Neuronal stem cell (in vitro differentiated cells): ENCODE results near the gene DHX40. TPM values are rescaled to one million over a fixed set of nuclear protein-coding genes. Genes with fewer than 3 reads are reported as not detected.

Experiments used
- DNase-seq: peaks from one replicate; pipeline ENCODE4 v3.0.0-alpha.2; 2013; ENCODE audit warnings: low spot score
- H2AFZ ChIP-seq: one replicate; pipeline ENCODE4 v1.6.1; 2013; ENCODE audit warnings: mild to moderate bottlenecking, low read length, inconsistent platforms
- H2AK5ac ChIP-seq: 2 replicates; pipeline ENCODE4 v1.6.1; 2013; ENCODE audit warnings: low read depth, mild to moderate bottlenecking, inconsistent platforms, low read length, moderate library complexity, mixed read lengths
- H2BK120ac ChIP-seq: 2 replicates; pipeline ENCODE4 v1.6.1; 2013; ENCODE audit warnings: low read depth, mild to moderate bottlenecking, inconsistent platforms, low read length, moderate library complexity, mixed read lengths
- H2BK12ac ChIP-seq: one replicate; pipeline ENCODE4 v1.6.1; 2013; ENCODE audit warnings: low read length, inconsistent platforms
- H2BK15ac ChIP-seq: 2 replicates; pipeline ENCODE4 v1.6.1; 2013; ENCODE audit warnings: mild to moderate bottlenecking, low read length, inconsistent platforms, mixed read lengths
- H2BK5ac ChIP-seq: one replicate; pipeline ENCODE4 v1.6.1; 2013; ENCODE audit warnings: inconsistent platforms, mild to moderate bottlenecking, low read length, moderate library complexity
- H3K14ac ChIP-seq: one replicate; pipeline ENCODE4 v1.6.1; 2013; ENCODE audit warnings: low read length, inconsistent platforms
- H3K18ac ChIP-seq: 2 replicates; pipeline ENCODE4 v1.6.1; 2013; ENCODE audit warnings: low read length, inconsistent platforms
- H3K23ac ChIP-seq: 2 replicates; pipeline ENCODE4 v1.6.1; 2013; ENCODE audit warnings: low read depth, mild to moderate bottlenecking, mixed read lengths, low read length, inconsistent platforms; ENCODE audit not compliant: poor library complexity
- H3K27ac ChIP-seq: replicated peaks from 3 replicates; pipeline ENCODE4 v1.5.1; 2013; ENCODE audit warnings: low read length, inconsistent platforms
- H3K27me3 ChIP-seq, 3 experiments: 2 replicates each; pipeline ENCODE4 v1.6.1; 2013; ENCODE audit warnings: low read length in 3 of 3, mild to moderate bottlenecking in 2 of 3, inconsistent platforms in 1 of 3, low read depth in 1 of 3, mixed read lengths in 1 of 3, moderate library complexity in 1 of 3; ENCODE audit not compliant: control insufficient read depth in 3 of 3, insufficient read depth in 3 of 3
- H3K36me3 ChIP-seq, 2 donors: replicated peaks in 1 of 2; 2 replicates each; pipeline ENCODE4 v1.6.1; 2013; ENCODE audit warnings: low read length in 2 of 2; ENCODE audit not compliant: control insufficient read depth in 2 of 2, insufficient read depth in 2 of 2
- H3K4ac ChIP-seq: 2 replicates; pipeline ENCODE4 v1.6.1; 2013; ENCODE audit warnings: inconsistent platforms, mild to moderate bottlenecking, low read length, moderate library complexity
- H3K4me1 ChIP-seq, 2 donors: 1 replicate in 1 of 2; 2 replicates in 1 of 2; pipeline ENCODE4 v1.6.1; 2013; ENCODE audit warnings: low read length in 2 of 2, low read depth in 1 of 2; ENCODE audit not compliant: control insufficient read depth in 2 of 2, insufficient read depth in 1 of 2
- H3K4me2 ChIP-seq: one replicate; pipeline ENCODE4 v1.6.1; 2013; ENCODE audit warnings: mild to moderate bottlenecking, low read length, inconsistent platforms; ENCODE audit not compliant: insufficient read depth, poor library complexity, severe bottlenecking
- H3K4me3 ChIP-seq, 2 donors: 2 replicates each; pipeline ENCODE4 v1.5.1; 2013; ENCODE audit warnings: low read length in 2 of 2, mild to moderate bottlenecking in 2 of 2, inconsistent platforms in 1 of 2, moderate library complexity in 1 of 2
- H3K79me1 ChIP-seq: one replicate; pipeline ENCODE4 v1.6.1; 2013; ENCODE audit warnings: low read depth, mild to moderate bottlenecking, inconsistent platforms, low read length, moderate library complexity
- H3K9ac ChIP-seq: one replicate; pipeline ENCODE4 v1.6.1; 2013; ENCODE audit warnings: mild to moderate bottlenecking, low read depth, low read length, inconsistent platforms; ENCODE audit not compliant: poor library complexity
- H3K9me3 ChIP-seq, 2 donors: replicated peaks in 1 of 2; 2 replicates each; pipeline versions ENCODE3 to v1.6.1; 2013; ENCODE audit warnings: low read length in 2 of 2, mild to moderate bottlenecking in 2 of 2, inconsistent platforms in 1 of 2, low read depth in 1 of 2, mixed read lengths in 1 of 2, moderate library complexity in 1 of 2; ENCODE audit not compliant: control insufficient read depth in 2 of 2, insufficient read depth in 1 of 2
- H4K8ac ChIP-seq: one replicate; pipeline ENCODE4 v1.6.1; 2013; ENCODE audit warnings: low read depth, mild to moderate bottlenecking, inconsistent platforms, low read length, moderate library complexity
- H4K91ac ChIP-seq: one replicate; pipeline ENCODE4 v1.6.1; 2013; ENCODE audit warnings: low read length, low read depth, mild to moderate bottlenecking, inconsistent platforms; ENCODE audit not compliant: poor library complexity
- WGBS, 2 donors: extraction: QIAGEN DNeasy Blood & Tissue Kit; methylation state at CpG; one replicate each; pipeline ENCODE4 v1.1.7; 2013; ENCODE audit warnings: missing lambda C conversion rate in 2 of 2, mixed read lengths in 1 of 2; ENCODE audit not compliant: insufficient read length in 2 of 2, insufficient replicate concordance in 1 of 2; ENCODE audit errors: extremely low coverage in 2 of 2; 5-methylcytosine and 5-hydroxymethylcytosine counted together
- polyA plus RNA-seq, 2 experiments: library from polyadenylated mRNA; stranded (reverse); fragments of 200-250 nt; gene quantifications; one replicate each; pipeline ENCODE4 v1.2.3, GENCODE V29; 2013

DHX40 gene, protein sequence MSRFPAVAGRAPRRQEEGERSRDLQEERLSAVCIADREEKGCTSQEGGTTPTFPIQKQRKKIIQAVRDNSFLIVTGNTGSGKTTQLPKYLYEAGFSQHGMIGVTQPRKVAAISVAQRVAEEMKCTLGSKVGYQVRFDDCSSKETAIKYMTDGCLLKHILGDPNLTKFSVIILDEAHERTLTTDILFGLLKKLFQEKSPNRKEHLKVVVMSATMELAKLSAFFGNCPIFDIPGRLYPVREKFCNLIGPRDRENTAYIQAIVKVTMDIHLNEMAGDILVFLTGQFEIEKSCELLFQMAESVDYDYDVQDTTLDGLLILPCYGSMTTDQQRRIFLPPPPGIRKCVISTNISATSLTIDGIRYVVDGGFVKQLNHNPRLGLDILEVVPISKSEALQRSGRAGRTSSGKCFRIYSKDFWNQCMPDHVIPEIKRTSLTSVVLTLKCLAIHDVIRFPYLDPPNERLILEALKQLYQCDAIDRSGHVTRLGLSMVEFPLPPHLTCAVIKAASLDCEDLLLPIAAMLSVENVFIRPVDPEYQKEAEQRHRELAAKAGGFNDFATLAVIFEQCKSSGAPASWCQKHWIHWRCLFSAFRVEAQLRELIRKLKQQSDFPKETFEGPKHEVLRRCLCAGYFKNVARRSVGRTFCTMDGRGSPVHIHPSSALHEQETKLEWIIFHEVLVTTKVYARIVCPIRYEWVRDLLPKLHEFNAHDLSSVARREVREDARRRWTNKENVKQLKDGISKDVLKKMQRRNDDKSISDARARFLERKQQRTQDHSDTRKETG
- polyA plus RNA-seq (2013, experiment 1 of 2) = 31.2 TPM
- 32.2 TPM for polyA plus RNA-seq (2013, experiment 2 of 2)

- H3K27me3 ChIP-seq = no peaks in the 10 kb centered on the region
- WGBS, 2 donors = no CpG with 5 or more reads among the region's 62 CpGs
- H4K8ac ChIP-seq = no peak within 1 kb of the TSS
- H3K4ac ChIP-seq = no peak within 1 kb of the TSS
- H4K91ac ChIP-seq = peak within 1 kb of the TSS; percentile 5
- peak within 1 kb of the TSS; percentile 95 for H2AFZ ChIP-seq
- H3K79me1 ChIP-seq = peaks cover 3% of the 10 kb centered on the region
- no peak within 1 kb of the TSS for H2BK12ac ChIP-seq
- H3K4me3 ChIP-seq = peak within 1 kb of the TSS; percentile 81 to 92
- H2BK15ac ChIP-seq = no peak within 1 kb of the TSS
- H3K23ac ChIP-seq = peak within 1 kb of the TSS; percentile 45
- peaks cover 6 to 8% of the 10 kb centered on the region in 2 donors for H3K9me3 ChIP-seq
- H3K27ac ChIP-seq = peak within 1 kb of the TSS; percentile 41
- H2AK5ac ChIP-seq = no peak within 1 kb of the TSS
- no peak within 1 kb of the TSS for H2BK120ac ChIP-seq
- peak within 1 kb of the TSS; percentile 66 for H3K4me2 ChIP-seq
- H3K18ac ChIP-seq = peak within 1 kb of the TSS; percentile 86
- H3K9ac ChIP-seq = peak within 1 kb of the TSS; percentile 92
- no peak within 1 kb of the TSS for H2BK5ac ChIP-seq
- H3K14ac ChIP-seq = no peak within 1 kb of the TSS
- peaks cover 4 to 6% of the 10 kb centered on the region in 2 donors for H3K4me1 ChIP-seq
- H3K36me3 ChIP-seq = peaks cover 3 to 22% of the 10 kb centered on the region in 2 donors
- DNase-seq = peak; percentile 91
Observed at GRCh38 chr17:59565171-59565958, at the start of gene DHX40. Gene DHX40, plus strand, starts transcription at chr17:59565610. Its CDS starts 62 bp downstream, at chr17:59565672.

DNA sequence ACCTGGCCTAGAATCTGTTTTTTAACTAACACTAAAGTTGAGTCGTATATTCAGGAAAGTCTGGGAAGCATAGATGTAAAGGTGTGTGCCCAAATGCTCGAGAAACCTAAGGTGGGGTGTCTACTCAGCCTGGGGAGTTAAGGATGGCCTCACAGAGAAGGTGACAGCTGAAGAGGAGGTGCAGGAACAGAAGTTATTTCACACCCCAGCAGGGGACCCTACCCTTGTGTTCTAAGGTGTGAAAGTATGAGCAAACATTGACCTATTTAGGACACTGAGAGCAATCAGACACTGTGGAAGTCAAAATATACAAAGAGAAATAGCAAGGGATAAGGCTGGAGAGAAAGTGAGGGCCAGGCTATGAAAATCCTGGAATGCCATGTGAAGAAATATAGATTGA is 49.0 kb upstream of the DHX40 start:
- Histone ChIP-seq H3K36me3 (no peaks in the 10 kb centered on the region), H3K4me3 (no peak overlapping the region), H4K91ac (no peak overlapping the region), H2AFZ (no peak overlapping the region), H3K4me1 (peaks cover 0 to 5% of the 10 kb centered on the region in 2 donors), H2AK5ac (no peak overlapping the region), H3K23ac (no peak overlapping the region), H3K4ac (no peak overlapping the region), H3K9me3 (no peaks in the 10 kb centered on the region), H3K79me1 (no peaks in the 10 kb centered on the region), H2BK12ac (no peak overlapping the region), H3K27ac (no peak overlapping the region), H2BK15ac (no peak overlapping the region), H3K9ac (no peak overlapping the region), H3K14ac (no peak overlapping the region), H3K4me2 (no peak overlapping the region), H2BK120ac (no peak overlapping the region), H4K8ac (no peak overlapping the region), H3K18ac (no peak overlapping the region), H2BK5ac (no peak overlapping the region), H3K27me3 (no peaks in the 10 kb centered on the region)
- WGBS, 2 donors = no CpG with 5 or more reads among the region's 2 CpGs
- no peak for DNase-seq

DNA sequence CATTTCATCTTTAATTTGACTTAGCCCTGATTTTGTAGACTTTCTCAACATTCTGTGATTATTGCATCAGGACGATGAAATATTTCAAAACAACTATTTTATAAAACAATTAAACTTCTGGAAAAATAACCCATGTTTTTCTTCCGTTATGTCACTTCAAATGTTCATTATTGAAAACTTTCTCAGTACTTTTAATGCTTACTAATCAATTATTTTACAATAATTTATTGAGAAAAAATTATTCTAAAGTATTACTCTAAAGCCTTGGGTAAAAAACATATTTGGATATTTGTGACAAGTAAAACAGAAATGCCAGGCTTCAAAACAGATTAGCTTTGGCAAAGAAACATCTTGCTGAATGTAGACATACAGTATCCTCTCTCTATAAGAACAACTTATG is 46.3 kb upstream of the DHX40 start:
- DNase-seq = no peak
- Histone ChIP-seq H2BK5ac (no peak overlapping the region), H4K8ac (no peak overlapping the region), H3K27ac (no peak overlapping the region), H3K4ac (no peak overlapping the region), H3K9me3 (no peaks in the 10 kb centered on the region), H2AFZ (no peak overlapping the region), H3K9ac (no peak overlapping the region), H4K91ac (no peak overlapping the region), H2AK5ac (no peak overlapping the region), H2BK120ac (no peak overlapping the region), H3K23ac (no peak overlapping the region), H3K4me3 (no peak overlapping the region), H3K18ac (no peak overlapping the region), H3K4me1 (peaks cover 0 to 2% of the 10 kb centered on the region in 2 donors), H3K36me3 (no peaks in the 10 kb centered on the region), H3K79me1 (no peaks in the 10 kb centered on the region), H3K27me3 (no peaks in the 10 kb centered on the region), H2BK12ac (no peak overlapping the region), H3K4me2 (no peak overlapping the region), H2BK15ac (no peak overlapping the region), H3K14ac (no peak overlapping the region)
- WGBS, 2 donors = no CpG with 5 or more reads among the region's 2 CpGs
